ENCODE results near the gene SMAD4.
"Not testable (repeated sequence)": the region's sequence is repeated elsewhere in the genome, so short reads cannot be mapped to it uniquely, and the experiment has no call there.

The SMAD4 gene

DNA sequence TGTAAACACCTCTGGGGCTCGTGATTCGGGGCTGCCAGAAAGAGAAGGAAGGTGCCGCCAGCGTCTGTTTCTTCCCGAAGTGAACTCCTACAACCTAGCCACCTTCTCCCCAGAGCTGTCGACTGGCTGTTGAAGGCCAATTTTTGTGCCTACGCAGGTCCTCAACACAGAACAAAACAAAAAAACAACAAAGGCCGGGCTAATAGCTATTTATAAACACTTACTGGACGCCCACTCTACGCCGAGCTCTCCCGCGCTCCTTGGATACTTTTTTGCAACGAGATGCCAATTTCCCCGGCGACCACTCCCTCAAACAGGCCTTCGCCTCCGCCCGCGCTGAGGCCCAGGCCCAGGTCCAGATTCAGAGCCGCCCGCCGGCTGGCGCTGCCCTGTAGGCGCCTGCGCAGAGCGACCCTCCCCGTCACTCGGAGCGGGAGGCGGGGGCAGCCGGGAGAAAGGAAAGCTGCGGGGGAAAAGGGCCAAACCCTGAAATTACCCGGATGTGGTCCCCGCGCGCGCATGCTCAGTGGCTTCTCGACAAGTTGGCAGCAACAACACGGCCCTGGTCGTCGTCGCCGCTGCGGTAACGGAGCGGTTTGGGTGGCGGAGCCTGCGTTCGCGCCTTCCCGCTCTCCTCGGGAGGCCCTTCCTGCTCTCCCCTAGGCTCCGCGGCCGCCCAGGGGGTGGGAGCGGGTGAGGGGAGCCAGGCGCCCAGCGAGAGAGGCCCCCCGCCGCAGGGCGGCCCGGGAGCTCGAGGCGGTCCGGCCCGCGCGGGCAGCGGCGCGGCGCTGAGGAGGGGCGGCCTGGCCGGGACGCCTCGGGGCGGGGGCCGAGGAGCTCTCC lies at the start of gene SMAD4:
Gene SMAD4 (plus strand): TSS at position 520 of the 843 bp plus-strand sequence. CDS start 16,834 bp downstream, outside the sequence.
- DNase-seq (ENCODE audit: low read depth) = peak; percentile 79

DNA sequence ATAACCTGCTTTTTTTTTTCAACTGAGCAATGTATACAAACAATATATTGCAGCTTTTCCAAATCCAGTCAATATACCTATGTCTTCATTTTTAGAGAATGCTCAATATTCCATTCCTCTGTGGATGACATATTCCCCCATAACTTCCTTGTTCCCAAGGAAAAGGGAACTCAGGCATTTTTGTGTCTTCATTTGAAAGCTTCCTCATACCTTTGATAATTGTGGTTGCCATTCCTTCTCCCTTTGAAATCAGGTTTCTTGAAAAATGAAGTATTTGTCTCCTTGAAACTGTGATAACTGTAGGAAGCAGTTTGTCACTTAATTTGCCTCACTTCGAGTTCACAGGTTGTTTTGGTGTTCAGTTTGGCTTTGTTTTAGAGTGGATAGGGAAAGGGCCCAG lies 48.6 kb upstream of the SMAD4 start:
- no peak for DNase-seq (ENCODE audit: low read depth)

DNA sequence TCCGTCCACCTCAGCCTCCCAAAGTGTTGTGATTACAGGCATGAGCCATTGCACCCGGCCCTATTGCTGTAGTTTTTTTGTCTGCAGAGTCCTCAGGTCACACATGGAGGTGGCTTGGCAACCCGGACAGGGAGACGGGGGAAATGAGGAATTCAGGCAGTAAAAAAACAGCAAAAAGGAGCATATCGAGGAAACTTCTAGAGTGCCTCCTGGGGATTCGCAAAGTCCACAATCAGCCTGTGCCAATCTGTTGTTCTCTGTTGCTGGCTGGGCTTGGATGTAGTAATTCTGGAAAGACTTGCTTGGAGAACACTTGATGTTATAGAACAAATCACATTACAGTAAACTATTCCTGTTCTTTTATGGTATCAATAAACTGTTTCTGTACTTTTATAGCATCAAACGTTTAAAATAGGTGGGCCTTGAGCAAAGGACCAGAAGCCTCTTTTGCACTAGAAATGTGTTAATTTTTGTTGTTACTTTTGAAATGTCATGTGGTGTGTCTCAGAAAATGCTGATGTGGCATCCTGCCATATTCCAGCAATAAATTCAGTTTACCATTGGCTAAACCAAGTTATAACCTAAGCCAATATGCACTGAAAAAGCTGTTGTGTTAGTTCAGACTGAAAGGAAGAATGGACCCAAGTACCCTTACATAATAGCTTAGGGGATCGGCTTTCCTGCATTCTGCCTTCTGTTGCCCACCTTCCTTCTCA lies 47.8 kb upstream of the SMAD4 start:
- DNase-seq (ENCODE audit: low read depth) = no peak

DNA sequence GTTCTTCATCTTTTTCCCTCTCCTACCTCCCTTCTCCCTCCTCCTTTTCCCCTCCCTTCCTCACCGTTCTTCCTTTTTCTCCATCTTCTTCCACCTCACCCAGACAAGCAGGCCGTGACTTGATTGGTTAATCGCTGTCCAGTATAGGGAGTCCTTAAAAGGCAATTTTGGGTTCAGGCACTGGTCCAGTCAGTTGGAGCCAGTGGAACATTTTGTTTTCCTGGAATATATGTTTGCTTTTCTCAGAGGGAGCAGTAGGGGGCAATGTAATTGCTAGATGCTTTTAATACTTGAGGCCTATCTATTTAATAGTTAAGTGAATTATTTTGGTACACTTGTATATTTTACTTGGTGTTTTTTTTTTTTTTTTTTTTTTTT lies 47.2 kb upstream of the SMAD4 start:
- DNase-seq (ENCODE audit: low read depth) = no peak

DNA sequence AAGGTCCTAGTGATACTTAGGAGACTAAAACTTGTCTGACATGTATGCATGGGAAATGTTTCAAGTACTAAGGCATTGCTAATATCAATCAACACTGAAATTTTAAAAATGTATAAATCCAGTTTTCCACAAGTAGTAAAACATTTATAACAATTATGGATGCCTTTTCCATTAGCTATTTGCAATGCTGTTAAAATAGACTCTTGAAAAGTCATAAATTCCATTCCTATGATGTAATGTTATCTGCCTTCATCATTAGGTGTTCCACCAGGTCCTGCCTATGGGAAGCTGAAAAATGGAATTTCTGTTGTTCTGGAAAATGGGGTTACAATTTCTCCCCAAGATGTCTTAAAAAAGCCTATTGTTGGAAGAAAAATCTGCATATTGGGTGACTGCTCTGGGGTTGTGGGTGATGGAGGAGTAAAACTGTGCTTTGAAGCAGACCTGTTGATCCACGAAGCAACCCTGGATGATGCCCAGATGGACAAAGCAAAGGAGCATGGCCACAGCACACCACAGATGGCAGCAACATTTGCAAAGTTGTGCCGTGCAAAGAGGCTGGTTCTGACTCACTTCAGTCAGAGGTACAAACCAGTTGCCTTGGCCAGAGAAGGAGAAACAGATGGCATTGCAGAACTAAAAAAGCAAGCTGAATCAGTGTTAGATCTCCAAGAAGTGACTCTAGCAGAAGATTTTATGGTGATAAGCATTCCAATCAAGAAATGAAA lies 43.5 kb upstream of the SMAD4 start:
- DNase-seq (ENCODE audit: low read depth) = peak; percentile 26

DNA sequence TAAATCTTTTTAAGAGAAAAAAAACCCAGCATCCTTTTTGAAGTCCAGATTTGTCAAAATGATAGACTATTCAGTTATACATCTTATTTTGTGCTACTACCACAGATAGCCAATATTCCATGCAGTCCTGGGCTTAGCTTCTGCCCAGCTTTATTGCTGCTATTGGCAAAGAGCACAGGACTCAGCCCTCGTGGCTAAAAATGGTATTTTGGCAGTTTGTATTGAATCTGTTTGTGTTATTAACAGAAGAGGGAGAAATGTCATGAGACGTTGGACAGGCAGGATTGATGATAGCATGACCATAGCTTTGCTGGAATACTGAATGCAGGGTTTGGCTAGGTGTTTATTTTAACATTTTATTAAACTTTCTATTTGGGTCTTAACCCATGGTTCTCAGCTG lies 42.8 kb upstream of the SMAD4 start:
- DNase-seq (ENCODE audit: low read depth) = no peak

DNA sequence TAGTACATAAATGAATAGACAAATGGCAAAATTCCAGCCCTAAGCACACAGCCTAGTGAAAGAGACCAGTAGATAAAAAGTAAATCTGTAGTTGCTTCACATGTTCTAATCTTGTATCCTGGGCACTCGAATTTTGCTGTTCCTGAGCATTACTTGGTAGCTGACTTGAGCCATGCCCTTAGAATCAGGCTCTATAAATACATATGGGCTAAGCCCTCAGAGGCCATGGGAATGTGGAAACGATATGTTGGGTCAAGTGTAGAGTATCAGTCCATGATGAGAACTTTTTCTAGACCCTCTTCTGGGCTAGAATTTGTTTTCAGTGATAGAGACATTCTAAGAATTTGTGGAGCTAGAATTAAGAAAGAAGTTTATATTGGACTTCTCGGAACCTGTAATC lies 40.3 kb upstream of the SMAD4 start:
- no peak for DNase-seq (ENCODE audit: low read depth)

DNA sequence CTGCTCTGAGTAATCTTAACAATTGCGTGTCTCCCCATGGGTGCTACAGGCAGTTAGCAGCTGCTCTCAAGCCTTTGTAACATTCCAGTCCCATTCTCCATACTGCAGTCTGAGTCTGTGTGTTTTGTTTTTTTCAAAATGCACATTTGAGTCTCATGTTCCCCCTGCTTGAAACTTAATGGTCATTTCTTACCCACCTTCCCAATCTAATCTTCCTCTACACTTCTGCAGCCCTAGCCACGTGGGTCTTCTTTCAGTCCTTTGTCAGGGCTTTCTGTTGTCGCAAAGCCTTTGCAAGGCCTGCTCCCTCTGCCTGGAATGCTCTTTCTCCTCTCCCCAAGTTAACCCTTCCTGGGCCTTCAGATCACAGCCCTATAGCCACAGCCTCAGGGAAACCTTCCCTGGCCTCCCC lies 37.7 kb upstream of the SMAD4 start:
- no peak for DNase-seq (ENCODE audit: low read depth)

DNA sequence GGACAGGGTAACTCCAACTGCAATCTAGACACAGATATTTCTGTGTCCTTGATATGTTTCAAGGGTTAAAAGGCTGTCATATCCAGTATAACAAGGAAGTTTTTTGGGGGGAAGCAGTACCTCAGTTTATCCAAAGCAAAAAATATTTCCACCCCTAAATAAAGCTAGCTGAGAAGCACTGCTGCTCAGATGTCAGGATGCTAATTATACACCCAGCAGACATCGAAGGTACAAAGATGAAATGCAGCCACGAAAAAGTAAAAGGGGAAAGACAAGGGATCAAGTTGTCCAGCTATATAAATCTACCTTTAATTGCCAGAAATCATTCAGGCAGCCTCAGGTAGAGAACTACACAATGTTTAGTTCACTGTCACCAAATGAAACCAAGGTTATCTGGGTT lies 36.0 kb upstream of the SMAD4 start:
- DNase-seq (ENCODE audit: low read depth) = no peak

DNA sequence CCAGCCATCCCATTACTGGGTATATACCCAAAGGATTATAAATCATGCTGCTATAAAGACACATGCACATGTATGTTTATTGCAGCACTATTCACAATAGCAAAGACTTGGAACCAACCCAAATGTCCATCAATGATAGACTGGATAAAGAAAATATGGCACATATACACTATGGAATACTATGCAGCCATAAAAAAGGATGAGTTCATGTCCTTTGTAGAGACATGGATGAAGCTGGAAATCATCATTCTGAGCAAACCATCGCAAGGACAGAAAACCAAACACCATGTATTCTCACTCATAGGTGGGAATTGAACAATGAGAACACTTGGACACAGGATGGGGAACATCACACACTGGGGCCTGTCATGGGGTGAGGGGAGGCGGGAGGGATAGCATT lies 26.8 kb upstream of the SMAD4 start:
- not testable (repeated sequence) for DNase-seq (ENCODE audit: low read depth)

DNA sequence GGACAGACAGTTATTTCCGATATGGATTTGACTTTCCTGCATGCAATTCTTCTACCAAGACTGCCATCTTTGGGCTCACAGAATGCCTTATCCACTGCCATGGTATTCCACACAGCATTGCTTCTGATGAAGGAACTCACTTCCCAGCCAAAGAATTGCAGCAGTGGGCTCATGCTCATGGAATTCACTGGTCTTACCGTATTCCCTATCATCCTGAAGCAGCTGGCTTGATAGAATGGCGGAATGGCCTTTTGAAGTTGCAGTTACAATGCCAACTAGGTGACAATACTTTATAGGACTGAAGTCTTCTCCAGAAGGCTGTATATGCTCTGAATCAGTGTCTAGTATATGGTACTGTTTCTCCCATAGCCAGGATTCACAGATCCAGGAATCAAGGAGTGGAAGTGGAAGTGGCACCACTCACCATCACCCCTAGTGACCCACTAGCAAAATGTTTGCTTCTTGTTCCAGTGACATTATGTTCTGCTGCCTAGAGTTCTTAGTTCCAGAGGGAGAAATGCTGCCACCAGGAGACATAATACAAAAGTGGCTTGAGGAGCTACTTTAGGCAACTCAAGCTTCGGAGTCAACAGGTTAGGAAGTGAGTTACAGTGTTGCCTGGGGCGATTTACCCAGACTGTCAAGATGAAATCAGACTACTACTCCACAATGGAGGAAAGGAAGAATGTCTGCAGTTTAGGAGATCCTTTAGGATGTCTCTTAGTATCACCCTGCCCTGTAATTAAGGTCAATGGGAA lies 23.8 kb upstream of the SMAD4 start:
- DNase-seq (ENCODE audit: low read depth) = no peak

DNA sequence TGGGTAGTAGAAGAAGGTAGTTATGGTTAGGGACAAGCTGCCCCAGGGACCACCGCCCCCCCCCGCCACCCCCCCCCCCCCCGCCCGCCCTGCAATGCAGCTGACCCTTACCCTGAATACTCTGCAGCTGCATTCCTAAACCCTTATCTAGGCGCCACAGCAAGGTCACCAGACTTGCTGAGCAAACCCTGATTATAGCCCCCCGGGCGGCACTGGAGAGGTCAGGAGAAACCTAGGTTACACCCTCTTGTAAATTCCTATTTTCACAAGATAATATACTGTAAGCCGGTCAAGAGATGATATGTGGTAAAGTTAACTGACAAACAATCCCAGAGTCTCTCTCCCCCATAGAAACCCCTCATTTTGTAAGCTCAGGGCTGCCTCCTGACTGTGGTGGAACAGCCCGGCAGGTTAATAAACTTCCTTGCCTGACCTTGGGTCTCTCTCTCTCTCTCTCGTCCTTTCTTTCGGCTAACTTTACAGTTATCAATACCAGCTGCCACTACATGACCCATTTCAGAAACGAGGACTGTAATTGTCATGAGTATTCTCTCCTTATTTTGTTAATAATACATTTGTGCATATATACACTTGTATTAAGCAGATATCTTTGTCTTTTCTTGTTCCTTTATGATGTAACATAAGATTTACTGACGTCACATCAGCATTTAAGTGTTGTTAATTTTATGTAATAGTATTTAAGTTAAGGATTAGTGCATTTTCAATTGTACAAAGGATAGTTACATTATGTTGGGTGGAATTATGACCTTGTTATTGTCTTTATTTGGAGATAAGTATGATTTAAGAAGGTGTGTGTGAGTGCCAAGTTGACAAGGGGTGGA lies 22.8 kb upstream of the SMAD4 start:
- DNase-seq (ENCODE audit: low read depth) = no peak

DNA sequence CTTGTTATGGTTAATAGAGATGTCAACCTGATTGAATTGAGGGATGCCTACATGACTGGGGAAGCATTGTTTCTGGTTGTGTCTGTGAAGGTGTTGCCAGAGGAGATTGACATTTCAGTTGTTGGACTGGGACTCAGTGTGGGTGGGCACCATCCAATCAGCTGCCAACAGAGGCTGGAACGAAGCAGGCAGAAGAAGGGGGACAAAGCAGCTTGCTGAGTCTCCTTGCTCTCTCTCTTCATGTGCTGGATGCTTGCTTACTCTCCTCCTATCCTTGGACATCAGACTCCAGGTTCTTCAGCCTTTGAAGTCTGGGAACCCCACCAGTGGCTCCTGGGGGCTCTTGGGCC lies 22.2 kb upstream of the SMAD4 start:
- DNase-seq (ENCODE audit: low read depth) = no peak

DNA sequence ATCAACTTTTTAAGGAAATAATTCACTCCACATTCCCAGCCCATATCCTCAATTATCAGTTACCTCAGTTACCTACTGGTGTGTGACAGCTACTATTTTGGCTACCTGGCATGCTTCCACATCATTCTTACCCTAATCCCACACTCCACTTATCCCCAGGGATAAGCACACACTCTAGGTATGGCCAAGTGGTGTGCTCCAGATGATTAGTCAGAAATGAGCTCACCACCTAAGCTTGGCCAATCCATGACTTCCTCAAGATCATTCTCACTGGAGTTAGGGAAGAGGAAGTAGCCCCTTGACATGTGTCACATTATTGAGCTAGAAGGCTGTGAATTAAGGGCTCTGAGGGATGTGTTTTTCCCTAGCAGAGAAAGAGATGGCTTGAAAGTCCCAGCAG lies 20.9 kb upstream of the SMAD4 start:
- no peak for DNase-seq (ENCODE audit: low read depth)

DNA sequence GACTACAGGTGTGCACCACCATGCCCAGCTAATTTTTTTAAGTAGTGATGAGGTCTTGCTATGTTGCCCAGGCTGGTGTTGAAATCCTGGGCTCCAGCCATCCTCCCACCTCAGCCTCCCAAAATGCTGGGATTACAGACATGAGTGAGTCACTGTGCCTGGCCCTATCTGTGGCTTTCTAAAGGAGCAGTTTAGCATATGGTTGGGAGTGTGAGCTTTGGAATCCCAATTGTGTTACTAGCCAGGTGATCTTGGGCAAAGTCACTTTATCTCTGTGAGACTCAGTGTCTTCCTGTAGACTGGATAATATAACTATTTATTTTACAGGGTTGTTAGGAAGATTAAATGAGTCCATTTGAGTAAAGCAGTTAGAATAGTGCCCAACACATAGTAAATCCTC lies 19.8 kb upstream of the SMAD4 start:
- no peak for DNase-seq (ENCODE audit: low read depth)

DNA sequence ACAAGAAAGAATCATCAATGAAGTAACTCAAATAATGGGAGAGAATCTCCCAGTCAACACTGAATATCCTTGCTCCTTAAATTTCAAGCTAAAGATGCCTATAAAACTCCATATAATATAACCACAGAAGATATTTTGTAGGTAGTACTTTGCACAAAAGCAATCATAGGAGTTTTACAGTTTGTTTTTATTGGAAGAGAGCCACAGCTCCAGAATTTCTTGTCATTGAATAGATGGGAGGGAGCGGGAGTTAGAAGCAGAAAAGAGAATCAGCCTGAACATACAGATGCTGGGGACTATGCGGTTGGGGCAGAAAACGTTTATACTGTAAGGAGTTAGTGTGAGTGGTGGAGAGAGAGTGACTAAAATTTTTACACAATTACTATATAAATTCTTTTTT lies 18.3 kb upstream of the SMAD4 start:
- no peak for DNase-seq (ENCODE audit: low read depth)

DNA sequence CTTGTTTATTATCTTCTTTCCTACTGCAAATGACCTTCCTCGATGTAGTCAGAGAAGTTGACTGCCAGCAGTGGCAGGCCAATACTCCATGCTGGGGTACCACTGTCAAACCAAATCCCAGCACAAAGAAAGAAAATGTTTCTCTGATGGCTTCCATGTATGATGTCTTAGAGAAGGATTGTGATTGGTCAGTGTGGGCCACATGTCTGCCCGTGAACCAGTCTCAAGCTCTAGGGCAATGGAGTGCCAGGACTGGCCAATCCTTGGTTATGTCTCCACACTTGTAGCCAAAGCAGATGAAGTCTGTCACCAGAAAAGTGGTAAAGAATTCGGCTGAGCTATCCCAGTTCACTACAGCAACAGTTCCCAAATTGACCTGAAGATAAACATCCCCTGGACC lies 17.6 kb upstream of the SMAD4 start:
- DNase-seq (ENCODE audit: low read depth) = no peak

DNA sequence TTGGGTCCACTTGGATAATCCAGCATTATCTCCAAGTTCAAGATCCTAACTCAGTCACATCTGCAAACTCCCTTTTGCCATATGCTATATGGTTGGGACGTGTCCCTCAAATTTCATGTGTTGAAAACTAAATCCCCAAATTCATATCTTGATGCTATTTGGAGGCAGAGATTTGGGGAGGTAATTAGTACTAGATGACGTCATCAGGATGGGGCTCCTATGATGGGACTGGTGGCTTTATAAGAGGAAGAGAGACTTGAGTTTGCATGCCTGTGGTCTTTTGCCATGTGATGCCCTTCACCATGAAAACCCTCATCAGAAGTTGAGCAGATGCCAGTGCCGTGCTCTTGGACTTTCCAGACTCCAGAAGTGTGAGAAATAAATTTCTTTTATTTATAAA lies 16.8 kb upstream of the SMAD4 start:
- no peak for DNase-seq (ENCODE audit: low read depth)

DNA sequence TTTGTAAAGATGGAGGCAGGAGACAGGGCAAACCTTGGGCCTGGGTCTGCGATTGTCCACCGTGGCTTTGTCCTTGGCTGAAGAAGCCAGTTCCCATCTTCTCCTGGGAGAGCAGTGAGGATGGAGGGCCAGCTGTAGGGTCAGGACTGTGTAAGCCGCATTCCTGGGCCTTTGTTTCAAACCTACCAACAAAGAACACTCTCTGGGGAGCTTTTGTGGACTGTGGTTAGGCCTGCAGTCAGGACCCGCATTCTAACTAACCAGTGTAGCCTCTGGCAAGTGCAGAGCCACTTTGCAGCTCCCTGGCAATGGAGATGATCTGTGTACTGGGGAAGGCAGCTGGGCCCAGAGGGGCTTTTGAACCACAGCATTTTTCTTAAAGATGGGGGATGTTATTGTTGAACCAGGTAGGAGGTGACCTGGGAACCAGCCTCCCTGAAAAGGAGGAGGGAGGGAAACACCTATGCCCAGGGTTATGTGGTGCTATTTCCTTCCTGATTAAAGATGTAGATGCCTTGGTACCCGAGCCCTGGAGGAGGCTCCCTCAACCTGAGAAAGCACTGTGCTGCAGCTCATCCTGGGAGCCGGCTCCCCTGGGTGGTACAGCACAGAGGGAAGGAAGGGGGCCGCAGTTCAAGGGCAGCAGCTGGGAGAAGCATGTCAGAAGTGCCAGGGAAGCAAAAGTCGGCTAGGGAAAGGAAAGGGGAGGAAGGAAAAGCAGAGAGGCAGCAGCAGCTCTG lies 12.7 kb upstream of the SMAD4 start:
- DNase-seq (ENCODE audit: low read depth) = no peak

DNA sequence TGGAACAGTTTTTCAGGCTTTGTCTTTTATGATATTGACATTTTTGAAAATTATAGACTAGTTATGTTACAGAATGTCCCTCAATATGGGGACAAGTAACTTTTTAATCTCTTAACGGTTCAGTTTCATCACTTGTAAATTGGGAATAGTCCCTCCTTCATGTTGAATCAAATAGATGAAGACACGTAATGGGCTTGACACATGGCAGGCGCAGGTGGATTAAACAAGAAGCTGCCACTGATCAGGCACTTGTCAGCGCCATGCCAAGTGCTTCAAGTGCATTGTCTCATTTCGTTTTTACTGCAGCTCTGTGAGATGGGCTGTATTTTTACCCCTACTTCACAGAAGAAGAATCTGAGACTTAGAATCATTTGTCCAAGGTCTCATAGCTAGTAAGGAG lies 9.5 kb upstream of the SMAD4 start:
- no peak for DNase-seq (ENCODE audit: low read depth)
